Measurements from ENCODE around the gene PGBD4. TPM values are rescaled to one million over a fixed set of nuclear protein-coding genes. Genes with fewer than 3 reads are reported as not detected.

The PGBD4 gene
- 0.65 and 1.4 TPM in 2 replicates for total RNA-seq

GRCh38 chr15:34101366-34102174 lies at the start of gene PGBD4, which contains the start of gene EMC7:
Gene PGBD4, plus strand, starts transcription at chr15:34102083. Its CDS starts 449 bp downstream, at chr15:34102532.
Gene EMC7, minus strand, starts transcription at chr15:34101862. Its CDS starts 23 bp downstream, at chr15:34101839.

Other genes with a start within 250 kb of the PGBD4 start
- not detected in 2 replicates for gene CHRM5, start 133.6 kb upstream of the PGBD4 start, total RNA-seq
- 6.8 and 19.9 TPM in 2 replicates for gene AVEN, start 62.9 kb upstream of the PGBD4 start, total RNA-seq
- gene EMC7, start 221 bp upstream of the PGBD4 start, total RNA-seq, result 38.0 and 47.8 TPM in 2 replicates
- gene KATNBL1, start 108.0 kb downstream of the PGBD4 start, total RNA-seq, result 18.6 and 22.5 TPM in 2 replicates
- gene EMC4, start 122.9 kb downstream of the PGBD4 start, total RNA-seq, result 172 and 186 TPM in 2 replicates
- 9.1 and 13.7 TPM in 2 replicates for gene SLC12A6, start 235.7 kb downstream of the PGBD4 start, total RNA-seq
- 241 and 275 TPM in 2 replicates for gene NOP10, start 241.1 kb downstream of the PGBD4 start, total RNA-seq
- not detected in 2 replicates for gene NUTM1, start 241.2 kb downstream of the PGBD4 start, total RNA-seq

Measured in epithelial cell of alveolus of lung (primary cell).